ENCODE measurements around the gene C14orf180. TPM values are rescaled to one million over a fixed set of nuclear protein-coding genes. Genes with fewer than 3 reads are reported as not detected.

C14orf180 gene
- total RNA-seq, 1 donor from 2014 or later, result not detected

GRCh38 chr14:104559804-104560585, 19.6 kb upstream of the C14orf180 start:
- Histone ChIP-seq H3K4me3 (no peak overlapping the region), H3F3A (ENCODE audit: low read depth) (no peaks in the 10 kb centered on the region), H3K4me1 (peaks cover 7% of the 10 kb centered on the region), H3K36me3 (no peaks in the 10 kb centered on the region), H4K20me1 (ENCODE audit: low read depth) (no peaks in the 10 kb centered on the region), H3K27ac (no peak overlapping the region), H3K9ac (no peak overlapping the region), H3K9me3 (ENCODE audit: low read depth) (no peaks in the 10 kb centered on the region), H3K4me2 (no peak overlapping the region), H3K79me2 (ENCODE audit: low read depth) (no peaks in the 10 kb centered on the region), H3K27me3 (no peaks in the 10 kb centered on the region), H2AFZ (replicated peaks) (no peak overlapping the region)
- peaks cover 14% of the 10 kb centered on the region for H3K27me3 Mint-ChIP-seq (ENCODE audit: insufficient read depth, low read depth)
- peaks cover 13% of the 10 kb centered on the region for H3K4me1 Mint-ChIP-seq
- H3K36me3 Mint-ChIP-seq, result no peaks in the 10 kb centered on the region
- H3K4me3 Mint-ChIP-seq, result peak overlapping the region; percentile 44
- no peak for DNase-seq (ENCODE audit: low spot score)
- H3K9me3 Mint-ChIP-seq, result peaks cover 2% of the 10 kb centered on the region
- TF ChIP-seq CTCF (IDR thresholded peaks at IDR 0.05), result no peak
- TF ChIP-seq EZH2 (IDR thresholded peaks at IDR 0.05), result no peak
- no peak for TF ChIP-seq EZH2phosphoT487 (IDR thresholded peaks at IDR 0.05)
- peak overlapping the region; percentile 91 for H3K27ac Mint-ChIP-seq

DNA sequence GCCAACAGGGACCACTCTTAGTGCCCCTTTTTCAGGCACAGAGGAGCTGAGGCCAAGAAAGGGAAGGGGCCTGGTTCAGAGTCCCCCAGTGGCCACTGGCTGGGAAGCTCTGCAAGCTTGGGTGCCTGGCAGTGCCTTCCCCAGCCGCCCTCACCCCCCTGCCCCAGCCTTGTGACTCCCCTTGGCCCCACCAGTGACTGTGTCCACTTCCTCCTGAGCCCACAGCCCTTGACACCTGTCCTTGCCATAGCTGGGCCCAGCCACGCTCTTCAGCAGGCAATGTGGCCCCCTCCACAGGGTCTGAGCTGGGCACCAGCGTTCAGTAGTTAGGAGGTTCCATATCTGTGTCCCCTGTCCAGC, 19.0 kb upstream of the C14orf180 start:
- peaks cover 15% of the 10 kb centered on the region for H3K27me3 Mint-ChIP-seq (ENCODE audit: insufficient read depth, low read depth)
- peak overlapping the region; percentile 42 for H3K27ac Mint-ChIP-seq
- TF ChIP-seq CTCF (IDR thresholded peaks at IDR 0.05), result no peak
- no peak for TF ChIP-seq EZH2 (IDR thresholded peaks at IDR 0.05)
- no peak for TF ChIP-seq EZH2phosphoT487 (IDR thresholded peaks at IDR 0.05)
- no peak overlapping the region for H3K4me3 Mint-ChIP-seq
- Histone ChIP-seq H3F3A (ENCODE audit: low read depth) (no peaks in the 10 kb centered on the region), H3K4me2 (no peak overlapping the region), H3K4me1 (peaks cover 7% of the 10 kb centered on the region), H3K27me3 (no peaks in the 10 kb centered on the region), H3K4me3 (no peak overlapping the region), H3K36me3 (no peaks in the 10 kb centered on the region), H3K27ac (no peak overlapping the region), H4K20me1 (ENCODE audit: low read depth) (no peaks in the 10 kb centered on the region), H3K79me2 (ENCODE audit: low read depth) (no peaks in the 10 kb centered on the region), H3K9ac (no peak overlapping the region), H3K9me3 (ENCODE audit: low read depth) (no peaks in the 10 kb centered on the region), H2AFZ (replicated peaks) (no peak overlapping the region)
- peaks cover 9% of the 10 kb centered on the region for H3K4me1 Mint-ChIP-seq
- no peaks in the 10 kb centered on the region for H3K36me3 Mint-ChIP-seq
- DNase-seq (ENCODE audit: low spot score), result no peak
- H3K9me3 Mint-ChIP-seq, result peaks cover 2% of the 10 kb centered on the region

- H3K79me2 ChIP-seq (ENCODE audit: low read depth), result no peaks in the 10 kb centered on the region
- H3K9me3 Mint-ChIP-seq, result peaks cover 2% of the 10 kb centered on the region
- no peaks in the 10 kb centered on the region for H3K36me3 Mint-ChIP-seq
- no peak for TF ChIP-seq EZH2phosphoT487 (IDR thresholded peaks at IDR 0.05)
- no peak for TF ChIP-seq CTCF (IDR thresholded peaks at IDR 0.05)
- TF ChIP-seq EZH2 (IDR thresholded peaks at IDR 0.05), result no peak
- H4K20me1 ChIP-seq (ENCODE audit: low read depth), result no peaks in the 10 kb centered on the region
- peaks cover 9% of the 10 kb centered on the region for H3K4me1 Mint-ChIP-seq
- H3K9ac ChIP-seq, result no peak overlapping the region
- H3K4me1 ChIP-seq, result peaks cover 7% of the 10 kb centered on the region
- H3K9me3 ChIP-seq (ENCODE audit: low read depth), result no peaks in the 10 kb centered on the region
- no peak overlapping the region for H2AFZ ChIP-seq (replicated peaks)
- H3K36me3 ChIP-seq, result no peaks in the 10 kb centered on the region
- H3F3A ChIP-seq (ENCODE audit: low read depth), result no peaks in the 10 kb centered on the region
- no peak overlapping the region for H3K4me3 Mint-ChIP-seq
- H3K27me3 ChIP-seq, result no peaks in the 10 kb centered on the region
- H3K4me2 ChIP-seq, result no peak overlapping the region
- H3K27ac ChIP-seq, result no peak overlapping the region
- H3K27ac Mint-ChIP-seq, result no peak overlapping the region
- no peak overlapping the region for H3K4me3 ChIP-seq
- no peak for DNase-seq (ENCODE audit: low spot score)
- H3K27me3 Mint-ChIP-seq (ENCODE audit: insufficient read depth, low read depth), result peaks cover 18% of the 10 kb centered on the region
Observed at GRCh38 chr14:104561124-104561557, 18.4 kb upstream of the C14orf180 start.

All from neural progenitor cell (in vitro differentiated cells).